NT2/D1 (cell line): Measurements from ENCODE around the gene IL32.

Experiments used
- SUZ12 ChIP-seq: IDR thresholded peaks from 2 replicates; pipeline ENCODE4 v1.6.1; 2011; ENCODE audit not compliant: insufficient read length, insufficient read depth; ENCODE audit errors: extremely low read depth
- YY1 ChIP-seq: IDR thresholded peaks from 2 replicates; pipeline ENCODE4 v1.6.1; 2011; ENCODE audit not compliant: insufficient read length, insufficient read depth
- ZNF274 ChIP-seq: IDR thresholded peaks from 2 replicates; pipeline ENCODE4 v1.6.1; 2011; ENCODE audit warnings: mild to moderate bottlenecking, low read depth, low read length

- TF ChIP-seq ZNF274 (no peak), YY1 (no peak), SUZ12 (no peak)
These were observed 26.1 kb downstream of the IL32 start for GRCh38 chr16:3091551-3091950.
